Measurements from ENCODE around the gene C19orf25.

Gene C19orf25

GRCh38 chr19:1432507-1432887 is 46.5 kb downstream of the C19orf25 start:
- H3K27ac ChIP-seq, result no peak overlapping the region
- no peak for TF ChIP-seq ZFX (IDR thresholded peaks at IDR 0.05)
- TF ChIP-seq, protein P1, sequence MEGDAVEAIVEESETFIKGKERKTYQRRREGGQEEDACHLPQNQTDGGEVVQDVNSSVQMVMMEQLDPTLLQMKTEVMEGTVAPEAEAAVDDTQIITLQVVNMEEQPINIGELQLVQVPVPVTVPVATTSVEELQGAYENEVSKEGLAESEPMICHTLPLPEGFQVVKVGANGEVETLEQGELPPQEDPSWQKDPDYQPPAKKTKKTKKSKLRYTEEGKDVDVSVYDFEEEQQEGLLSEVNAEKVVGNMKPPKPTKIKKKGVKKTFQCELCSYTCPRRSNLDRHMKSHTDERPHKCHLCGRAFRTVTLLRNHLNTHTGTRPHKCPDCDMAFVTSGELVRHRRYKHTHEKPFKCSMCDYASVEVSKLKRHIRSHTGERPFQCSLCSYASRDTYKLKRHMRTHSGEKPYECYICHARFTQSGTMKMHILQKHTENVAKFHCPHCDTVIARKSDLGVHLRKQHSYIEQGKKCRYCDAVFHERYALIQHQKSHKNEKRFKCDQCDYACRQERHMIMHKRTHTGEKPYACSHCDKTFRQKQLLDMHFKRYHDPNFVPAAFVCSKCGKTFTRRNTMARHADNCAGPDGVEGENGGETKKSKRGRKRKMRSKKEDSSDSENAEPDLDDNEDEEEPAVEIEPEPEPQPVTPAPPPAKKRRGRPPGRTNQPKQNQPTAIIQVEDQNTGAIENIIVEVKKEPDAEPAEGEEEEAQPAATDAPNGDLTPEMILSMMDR (conservative IDR thresholded peaks at IDR 0.05), result no peak

GRCh38 chr19:1431759-1432506 is 47.1 kb downstream of the C19orf25 start:
- TF ChIP-seq, protein P1 (conservative IDR thresholded peaks at IDR 0.05), result no peak
- TF ChIP-seq ZFX (IDR thresholded peaks at IDR 0.05), result no peak
- H3K27ac ChIP-seq, result no peak overlapping the region

DNA sequence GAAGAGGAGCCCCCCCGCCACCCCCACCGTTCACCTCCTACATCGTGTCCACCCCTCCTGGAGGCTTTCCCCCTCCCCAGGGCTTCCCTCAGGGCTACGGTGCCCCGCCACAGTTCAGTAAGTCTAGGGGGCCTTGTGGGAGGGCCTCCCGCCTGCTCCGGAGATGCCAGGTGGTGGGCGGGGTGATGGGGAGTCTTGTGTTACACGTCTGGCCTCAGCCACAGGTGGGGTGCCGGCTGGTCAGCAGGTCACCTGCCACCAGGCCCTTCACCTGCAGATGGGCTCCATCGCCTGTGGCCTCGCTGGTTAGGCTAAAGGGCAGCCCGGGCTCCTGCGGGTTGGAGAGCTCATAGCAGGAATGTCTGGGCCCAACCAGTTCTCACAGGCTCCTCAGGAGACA is 48.8 kb downstream of the C19orf25 start:
- no peak for TF ChIP-seq ZFX (IDR thresholded peaks at IDR 0.05)
- TF ChIP-seq, protein P1 (conservative IDR thresholded peaks at IDR 0.05), result no peak
- no peak overlapping the region for H3K27ac ChIP-seq

- H3K27ac ChIP-seq, result no peak overlapping the region
- no peak for TF ChIP-seq ZFX (IDR thresholded peaks at IDR 0.05)
- TF ChIP-seq, protein P1 (conservative IDR thresholded peaks at IDR 0.05), result no peak
These were observed 49.3 kb downstream of the C19orf25 start for GRCh38 chr19:1429750-1430149.

DNA sequence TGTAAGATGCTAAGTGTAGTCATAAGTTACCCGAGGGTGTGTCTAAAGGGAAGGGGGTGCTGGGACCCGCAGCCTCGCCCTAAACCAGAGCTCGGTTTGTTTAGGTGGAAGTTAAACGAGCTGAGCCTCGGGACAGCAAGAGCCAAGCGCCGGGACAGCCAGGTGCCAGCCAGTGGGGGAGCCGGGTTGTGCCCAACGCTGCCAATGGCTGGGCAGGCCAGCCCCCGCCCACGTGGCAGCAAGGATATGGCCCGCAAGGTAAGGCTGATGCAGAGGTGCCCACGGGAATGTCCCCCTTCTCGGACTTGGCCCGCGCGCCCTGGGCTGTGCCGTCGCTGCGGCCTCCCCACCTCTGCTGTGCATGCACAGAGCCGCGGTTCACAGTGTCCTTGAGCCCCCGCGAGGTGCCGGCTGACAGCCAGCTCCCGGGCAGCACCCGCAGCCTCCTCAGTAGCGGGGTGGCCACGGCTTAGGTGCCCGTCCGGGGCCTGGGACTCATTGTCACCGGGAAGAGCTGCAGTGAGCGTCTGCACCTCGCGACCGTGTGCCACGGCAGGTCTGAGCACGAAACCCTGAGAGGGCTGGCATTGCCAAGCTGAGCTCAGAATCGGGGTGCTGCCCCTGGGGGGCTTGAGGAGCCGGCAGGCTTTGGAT is 50.1 kb downstream of the C19orf25 start:
- no peak overlapping the region for H3K27ac ChIP-seq
- no peak for TF ChIP-seq ZFX (IDR thresholded peaks at IDR 0.05)
- TF ChIP-seq, protein P1 (conservative IDR thresholded peaks at IDR 0.05), result no peak

- no peak for TF ChIP-seq ZFX (IDR thresholded peaks at IDR 0.05)
- TF ChIP-seq, protein P1 (conservative IDR thresholded peaks at IDR 0.05), result no peak
- H3K27ac ChIP-seq, result no peak overlapping the region
These were observed 51.6 kb downstream of the C19orf25 start for GRCh38 chr19:1427221-1427920.

DNA sequence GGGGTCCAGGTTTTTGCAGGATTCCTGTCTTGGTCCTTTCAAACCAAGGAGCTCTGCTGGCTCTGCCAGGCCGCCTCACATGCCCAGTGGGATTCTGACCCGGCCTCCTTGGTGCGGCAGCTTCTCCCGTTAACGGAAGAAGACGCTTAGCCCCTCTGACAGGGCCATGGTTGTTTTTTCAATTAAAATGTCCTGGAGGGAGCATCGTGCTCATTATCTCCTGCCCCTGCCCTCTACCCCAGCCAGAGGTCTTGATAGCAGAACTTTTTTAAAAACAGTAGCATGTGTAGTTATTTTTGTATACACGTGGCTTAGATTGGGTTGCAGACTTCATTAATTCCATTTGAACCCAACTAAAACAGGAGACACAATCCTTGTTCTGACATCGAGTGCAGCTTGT is 52.3 kb downstream of the C19orf25 start:
- H3K27ac ChIP-seq, result no peak overlapping the region
- TF ChIP-seq, protein P1 (conservative IDR thresholded peaks at IDR 0.05), result no peak
- TF ChIP-seq ZFX (IDR thresholded peaks at IDR 0.05), result no peak
